A673 (cell line): Measurements from ENCODE around the gene FMR1. TPM values are rescaled to one million over a fixed set of nuclear protein-coding genes. Genes with fewer than 3 reads are reported as not detected.

Source experiments
- BruUV-seq: library from RNA; stranded (reverse); fragments of 400-500 nt; replicated peaks from 2 replicates; lab custom pipeline; 2021; lab: Mats Ljungman, UMichigan
- CTCF ChIA-PET: fragments of 300-600 bp; sonication (Branson Sonifier 250); formaldehyde crosslinking; loops from one replicate; lab custom pipeline; 2022; ENCODE audit warnings: antibody characterized with exemption; lab: Charles Lee
- POLR2A ChIA-PET: fragments of 300-600 bp; sonication (Branson Sonifier 250); formaldehyde crosslinking; loops from one replicate; lab custom pipeline; 2022; ENCODE audit warnings: antibody characterized with exemption; ENCODE audit not compliant: low non-redundant PET; lab: Charles Lee
- DNase-seq: peaks from one replicate; pipeline ENCODE4 v3.0.0-alpha.2; 2015; ENCODE audit warnings: low spot score
- H3K27ac ChIP-seq: fragments of 200-600 bp; sonication (generic); 2 replicates; pipeline ENCODE4 v1.5.1; 2016; ENCODE audit warnings: mixed run types, low read depth, mild to moderate bottlenecking, mixed read lengths, antibody characterized with exemption, low read length; ENCODE audit not compliant: poor library complexity, severe bottlenecking
- H3K27me3 ChIP-seq: fragments of 200-600 bp; sonication (generic); replicated peaks from 2 replicates; pipeline ENCODE4 v1.6.1; 2017; ENCODE audit warnings: mixed run types, low read depth, mild to moderate bottlenecking, mixed read lengths, antibody characterized with exemption, low read length; ENCODE audit not compliant: insufficient read depth, poor library complexity
- H3K36me3 ChIP-seq: fragments of 200-600 bp; sonication (generic); 2 replicates; pipeline ENCODE4 v1.6.1; 2016; ENCODE audit warnings: mixed run types, mild to moderate bottlenecking, mixed read lengths, antibody characterized with exemption, low read length; ENCODE audit not compliant: insufficient read depth, poor library complexity, severe bottlenecking
- H3K4me1 ChIP-seq: fragments of 200-600 bp; sonication (generic); 2 replicates; pipeline ENCODE4 v1.6.1; 2017; ENCODE audit warnings: mixed run types, mild to moderate bottlenecking, mixed read lengths, antibody characterized with exemption, low read length; ENCODE audit not compliant: insufficient read depth, poor library complexity, severe bottlenecking
- H3K4me3 ChIP-seq: fragments of 200-600 bp; sonication (generic); 2 replicates; pipeline ENCODE4 v1.5.1; 2016; ENCODE audit warnings: low read depth, mixed run types, mild to moderate bottlenecking, mixed read lengths, low read length; ENCODE audit not compliant: poor library complexity, severe bottlenecking
- H3K9me3 ChIP-seq: fragments of 200-600 bp; sonication (generic); 2 replicates; pipeline ENCODE4 v1.6.1; 2016; ENCODE audit warnings: mixed run types, low read depth, mild to moderate bottlenecking, mixed read lengths, antibody characterized with exemption, low read length; ENCODE audit not compliant: poor library complexity, severe bottlenecking
- CTCF ChIP-seq: fragments of 300-800, 200-600 bp; sonication (generic); conservative IDR thresholded peaks from 2 replicates; pipeline ENCODE4 v1.5.1; 2017; ENCODE audit warnings: low read depth, mild to moderate bottlenecking, antibody characterized with exemption, low read length, moderate library complexity, mixed read lengths
- EZH2 ChIP-seq: fragments of 200-600 bp; sonication (generic); IDR thresholded peaks from 2 replicates; pipeline ENCODE4 v1.6.1; 2017; ENCODE audit warnings: borderline replicate concordance, low read depth, mild to moderate bottlenecking, mixed read lengths, antibody characterized with exemption, low read length; ENCODE audit not compliant: poor library complexity, severe bottlenecking
- intact Hi-C: fragments of 100-400 bp; cut with micrococcal nuclease; formaldehyde crosslinking; loops from one replicate; pipeline ENCODE4 v1.10.0; 2022; ENCODE audit not compliant: unreplicated experiment
- total RNA-seq: library from RNA; stranded (reverse); gene quantifications from 2 replicates; pipeline ENCODE4 v1.2.3, GENCODE V29; 2021

The FMR1 gene
- total RNA-seq, 1 experiment from 2014 or later = 77.4 TPM

DNA sequence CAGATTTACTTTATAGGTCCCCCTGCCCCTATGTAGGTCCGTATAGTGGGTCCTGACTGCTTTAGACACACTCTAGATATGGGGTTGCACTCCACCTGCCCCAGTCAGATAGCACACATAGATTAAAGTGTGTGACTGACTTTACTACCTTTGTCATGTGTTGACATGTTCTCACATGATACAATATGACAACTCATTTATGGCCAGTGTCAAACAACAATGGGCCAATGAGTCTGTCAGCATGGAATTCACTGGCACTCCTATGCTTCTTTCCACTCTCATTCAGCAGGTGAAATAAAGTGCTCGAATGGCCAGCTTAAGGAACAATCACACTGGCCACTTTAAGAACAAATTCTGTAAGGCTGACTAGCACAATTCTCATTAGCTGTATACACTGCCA lies 45.6 kb downstream of the FMR1 start:
- no peak for DNase-seq
- no peaks in the 10 kb centered on the region for H3K27me3 ChIP-seq
- H3K4me1 ChIP-seq = no peaks in the 10 kb centered on the region
- H3K36me3 ChIP-seq = no peaks in the 10 kb centered on the region
- intact Hi-C loops = no loop called here
- TF ChIP-seq EZH2 (no peak), CTCF (no peak)
- POLR2A ChIA-PET = no interaction called here
- no TSS peak for BruUV-seq
- H3K4me3 ChIP-seq = no peak overlapping the region
- H3K9me3 ChIP-seq = no peaks in the 10 kb centered on the region
- no peak overlapping the region for H3K27ac ChIP-seq
- CTCF ChIA-PET = no interaction called here

DNA sequence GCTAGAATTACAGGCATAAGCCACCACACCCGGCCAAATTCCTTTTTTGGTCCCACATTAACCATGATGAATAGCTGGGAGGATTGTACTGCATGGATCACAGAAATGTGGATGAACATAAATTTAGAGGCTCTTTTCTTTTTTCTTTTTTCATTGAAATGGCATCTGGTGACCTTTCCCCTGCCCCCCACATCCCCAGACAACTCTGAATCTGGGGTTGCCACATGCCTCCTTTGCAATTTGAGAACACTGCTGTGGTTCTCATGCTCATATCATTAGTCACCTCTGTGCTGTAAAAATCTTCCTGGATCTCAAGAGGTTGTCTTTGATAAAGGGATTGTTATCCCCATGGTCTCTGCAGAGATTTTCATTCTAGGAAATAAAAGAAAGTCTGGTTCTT lies 46.6 kb downstream of the FMR1 start:
- ChIA-PET CTCF (no interaction called here), POLR2A (no interaction called here)
- no TSS peak for BruUV-seq
- no peak for DNase-seq
- H3K27ac ChIP-seq = no peak overlapping the region
- no peaks in the 10 kb centered on the region for H3K4me1 ChIP-seq
- intact Hi-C loops = no loop called here
- no peaks in the 10 kb centered on the region for H3K36me3 ChIP-seq
- H3K9me3 ChIP-seq = no peaks in the 10 kb centered on the region
- TF ChIP-seq CTCF = no peak
- TF ChIP-seq EZH2 = no peak
- no peak overlapping the region for H3K4me3 ChIP-seq
- no peaks in the 10 kb centered on the region for H3K27me3 ChIP-seq

DNA sequence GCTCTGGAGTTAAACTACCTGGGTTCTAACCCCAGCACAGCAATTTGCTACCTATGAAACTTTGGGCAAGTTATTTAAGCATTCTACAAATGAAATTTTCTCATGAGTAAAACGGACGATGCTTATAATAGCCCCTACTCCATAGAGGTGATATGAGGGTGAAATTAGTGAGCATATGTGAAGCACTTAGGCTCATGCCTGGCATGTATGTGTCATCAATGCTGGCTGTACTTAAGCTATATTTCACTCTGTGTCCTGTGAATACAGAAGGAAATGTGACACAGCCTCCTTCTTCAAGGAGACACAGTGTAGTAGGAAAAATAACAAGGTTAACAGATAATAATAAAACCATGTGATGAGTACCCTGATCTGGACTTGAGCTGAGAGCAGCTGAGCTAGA lies 49.0 kb downstream of the FMR1 start:
- no peak overlapping the region for H3K4me3 ChIP-seq
- TF ChIP-seq CTCF (no peak), EZH2 (no peak)
- no peaks in the 10 kb centered on the region for H3K27me3 ChIP-seq
- H3K27ac ChIP-seq = no peak overlapping the region
- no peak for DNase-seq
- POLR2A ChIA-PET = no interaction called here
- no peaks in the 10 kb centered on the region for H3K36me3 ChIP-seq
- intact Hi-C loops = no loop called here
- CTCF ChIA-PET = no interaction called here
- H3K4me1 ChIP-seq = no peaks in the 10 kb centered on the region
- no TSS peak for BruUV-seq
- no peaks in the 10 kb centered on the region for H3K9me3 ChIP-seq
